Measurements from ENCODE around the gene SLTM. TPM values are rescaled to one million over a fixed set of nuclear protein-coding genes. Genes with fewer than 3 reads are reported as not detected.
A peak's percentile ranks its signal among the peaks of the same experiment; 100 is the strongest.

Gene SLTM
- total RNA-seq, 1 donor, result 77.8 TPM

DNA sequence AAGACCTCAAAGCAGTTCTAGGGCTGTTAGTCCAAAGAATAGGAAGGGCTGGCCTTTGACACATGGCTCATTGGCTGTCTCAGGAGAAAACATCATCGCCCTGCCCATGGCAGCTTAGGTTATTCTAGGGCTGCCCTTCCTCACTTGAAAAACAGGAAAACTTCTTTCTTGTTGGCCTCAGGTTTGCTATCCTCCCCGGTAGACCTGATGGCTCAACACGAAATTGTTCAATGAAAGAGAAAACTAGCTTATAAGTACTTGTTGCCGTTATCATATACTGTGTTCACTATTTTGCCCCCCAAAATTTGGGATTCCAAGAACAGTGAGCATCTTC lies 602 bp upstream of the SLTM start:
- Histone ChIP-seq H3K4me2 (ENCODE audit: insufficient read depth, low read length) (peak overlapping the region; percentile 83), H3K4me3 (ENCODE audit: insufficient read depth, low read length) (peak overlapping the region; percentile 99)
- peak; percentile 75 for DNase-seq (ENCODE audit: insufficient read length, low spot score, missing footprints)

DNA sequence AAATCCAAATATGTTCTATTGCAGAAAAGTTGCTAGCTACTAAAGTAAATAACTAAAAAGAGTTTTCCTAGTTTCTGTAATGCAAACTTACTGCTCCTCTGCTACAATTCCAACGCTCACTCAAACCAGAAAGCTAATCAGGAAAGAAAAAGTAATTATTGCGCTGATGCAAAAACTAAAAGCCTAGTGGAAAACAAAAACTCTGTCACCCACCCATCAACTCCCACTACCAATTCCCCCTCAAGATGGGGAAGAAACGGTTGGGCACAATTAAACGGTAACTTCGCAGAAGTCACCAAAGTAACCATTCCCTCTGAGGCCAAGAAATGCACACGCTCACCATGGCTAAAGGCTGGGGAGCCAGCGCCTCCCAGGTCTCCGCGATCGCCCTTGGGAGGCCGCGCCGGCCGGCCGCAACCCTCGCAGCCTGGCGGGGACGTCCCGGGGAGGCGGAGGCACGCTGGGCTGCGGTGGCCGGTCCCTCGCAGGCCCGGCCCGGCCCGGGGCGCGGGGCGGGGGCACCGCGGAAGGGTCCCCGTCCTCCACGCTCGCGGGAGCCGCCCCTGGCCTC lies 684 bp downstream of the SLTM start:
- H4K20me1 ChIP-seq (ENCODE audit: insufficient read depth, low read length), result peaks cover 16% of the 10 kb centered on the region
- peaks cover 53% of the 10 kb centered on the region for H3K79me2 ChIP-seq (ENCODE audit: insufficient read depth, low read length)
- peaks cover 17% of the 10 kb centered on the region for H3K4me1 ChIP-seq (ENCODE audit: insufficient read depth, low read length)
- peak; percentile 83 for DNase-seq (ENCODE audit: insufficient read length, low spot score, missing footprints)
- peak overlapping the region; percentile 95 for H2AFZ ChIP-seq (ENCODE audit: low read length)
- peak overlapping the region; percentile 99 for H3K4me3 ChIP-seq (ENCODE audit: insufficient read depth, low read length)
- no peaks in the 10 kb centered on the region for H3K27me3 ChIP-seq (ENCODE audit: insufficient read depth, low read length)
- no peaks in the 10 kb centered on the region for H3K9me3 ChIP-seq (ENCODE audit: low read depth, low read length)
- TF ChIP-seq, protein P1, sequence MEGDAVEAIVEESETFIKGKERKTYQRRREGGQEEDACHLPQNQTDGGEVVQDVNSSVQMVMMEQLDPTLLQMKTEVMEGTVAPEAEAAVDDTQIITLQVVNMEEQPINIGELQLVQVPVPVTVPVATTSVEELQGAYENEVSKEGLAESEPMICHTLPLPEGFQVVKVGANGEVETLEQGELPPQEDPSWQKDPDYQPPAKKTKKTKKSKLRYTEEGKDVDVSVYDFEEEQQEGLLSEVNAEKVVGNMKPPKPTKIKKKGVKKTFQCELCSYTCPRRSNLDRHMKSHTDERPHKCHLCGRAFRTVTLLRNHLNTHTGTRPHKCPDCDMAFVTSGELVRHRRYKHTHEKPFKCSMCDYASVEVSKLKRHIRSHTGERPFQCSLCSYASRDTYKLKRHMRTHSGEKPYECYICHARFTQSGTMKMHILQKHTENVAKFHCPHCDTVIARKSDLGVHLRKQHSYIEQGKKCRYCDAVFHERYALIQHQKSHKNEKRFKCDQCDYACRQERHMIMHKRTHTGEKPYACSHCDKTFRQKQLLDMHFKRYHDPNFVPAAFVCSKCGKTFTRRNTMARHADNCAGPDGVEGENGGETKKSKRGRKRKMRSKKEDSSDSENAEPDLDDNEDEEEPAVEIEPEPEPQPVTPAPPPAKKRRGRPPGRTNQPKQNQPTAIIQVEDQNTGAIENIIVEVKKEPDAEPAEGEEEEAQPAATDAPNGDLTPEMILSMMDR (IDR thresholded peaks at IDR 0.05; ENCODE audit: extremely low read depth, low read depth, low read length), result no peak
- peak overlapping the region; percentile 79 for H3K27ac ChIP-seq (ENCODE audit: low read depth, low read length)
- H3K36me3 ChIP-seq (ENCODE audit: insufficient read depth, low read length), result peaks cover 18% of the 10 kb centered on the region
- peak overlapping the region; percentile 74 for H3K4me2 ChIP-seq (ENCODE audit: insufficient read depth, low read length)

More for the DNA sequence above, 602 bp upstream of the SLTM start:
- TF ChIP-seq, protein P1 (IDR thresholded peaks at IDR 0.05; ENCODE audit: extremely low read depth, low read depth, low read length), result no peak
- no peaks in the 10 kb centered on the region for H3K27me3 ChIP-seq (ENCODE audit: insufficient read depth, low read length)
- H3K4me1 ChIP-seq (ENCODE audit: insufficient read depth, low read length), result peaks cover 17% of the 10 kb centered on the region
- H2AFZ ChIP-seq (ENCODE audit: low read length), result peak overlapping the region; percentile 89
- peaks cover 16% of the 10 kb centered on the region for H4K20me1 ChIP-seq (ENCODE audit: insufficient read depth, low read length)
- peaks cover 40% of the 10 kb centered on the region for H3K79me2 ChIP-seq (ENCODE audit: insufficient read depth, low read length)
- H3K27ac ChIP-seq (ENCODE audit: low read depth, low read length), result peak overlapping the region; percentile 79
- H3K9me3 ChIP-seq (ENCODE audit: low read depth, low read length), result no peaks in the 10 kb centered on the region
- H3K36me3 ChIP-seq (ENCODE audit: insufficient read depth, low read length), result peaks cover 5% of the 10 kb centered on the region

DNA sequence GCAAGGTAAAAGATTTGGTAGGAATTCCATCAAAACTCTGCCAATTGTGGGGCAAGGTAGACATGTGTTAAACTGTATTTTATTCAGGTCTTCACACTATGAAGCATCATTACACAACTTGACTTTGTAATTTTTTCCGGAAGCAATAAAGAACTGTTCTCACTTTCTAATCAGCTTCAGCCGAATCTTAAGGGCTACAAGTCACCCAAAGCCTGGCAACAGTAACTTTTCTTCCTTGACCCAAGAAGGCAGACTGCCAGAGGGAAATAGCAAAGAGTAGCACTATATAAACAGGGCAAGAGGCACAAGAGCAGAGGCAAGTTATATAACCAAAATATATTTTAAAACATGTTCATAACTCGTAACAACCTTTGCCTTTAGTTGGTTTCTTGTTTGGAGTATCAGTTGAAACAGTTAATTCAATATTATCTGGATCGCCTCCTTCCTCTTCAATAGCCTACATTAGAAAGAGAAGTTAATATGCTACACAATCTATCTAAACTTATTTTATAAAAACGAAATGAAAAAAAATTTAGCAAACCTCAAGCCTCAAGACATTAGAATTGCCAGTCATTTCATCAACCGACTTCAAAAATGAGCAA lies 1.4 kb downstream of the SLTM start:
- no peaks in the 10 kb centered on the region for H3K9me3 ChIP-seq (ENCODE audit: low read depth, low read length)
- peak; percentile 67 for DNase-seq (ENCODE audit: insufficient read length, low spot score, missing footprints)
- peak overlapping the region; percentile 79 for H3K27ac ChIP-seq (ENCODE audit: low read depth, low read length)
- no peaks in the 10 kb centered on the region for H3K27me3 ChIP-seq (ENCODE audit: insufficient read depth, low read length)
- H3K79me2 ChIP-seq (ENCODE audit: insufficient read depth, low read length), result peaks cover 60% of the 10 kb centered on the region
- H3K36me3 ChIP-seq (ENCODE audit: insufficient read depth, low read length), result peaks cover 24% of the 10 kb centered on the region
- TF ChIP-seq, protein P1 (IDR thresholded peaks at IDR 0.05; ENCODE audit: extremely low read depth, low read depth, low read length), result no peak
- peak overlapping the region; percentile 74 for H3K4me2 ChIP-seq (ENCODE audit: insufficient read depth, low read length)
- no peak overlapping the region for H2AFZ ChIP-seq (ENCODE audit: low read length)
- peak overlapping the region; percentile 99 for H3K4me3 ChIP-seq (ENCODE audit: insufficient read depth, low read length)
- peaks cover 17% of the 10 kb centered on the region for H3K4me1 ChIP-seq (ENCODE audit: insufficient read depth, low read length)
- peaks cover 16% of the 10 kb centered on the region for H4K20me1 ChIP-seq (ENCODE audit: insufficient read depth, low read length)

DNA sequence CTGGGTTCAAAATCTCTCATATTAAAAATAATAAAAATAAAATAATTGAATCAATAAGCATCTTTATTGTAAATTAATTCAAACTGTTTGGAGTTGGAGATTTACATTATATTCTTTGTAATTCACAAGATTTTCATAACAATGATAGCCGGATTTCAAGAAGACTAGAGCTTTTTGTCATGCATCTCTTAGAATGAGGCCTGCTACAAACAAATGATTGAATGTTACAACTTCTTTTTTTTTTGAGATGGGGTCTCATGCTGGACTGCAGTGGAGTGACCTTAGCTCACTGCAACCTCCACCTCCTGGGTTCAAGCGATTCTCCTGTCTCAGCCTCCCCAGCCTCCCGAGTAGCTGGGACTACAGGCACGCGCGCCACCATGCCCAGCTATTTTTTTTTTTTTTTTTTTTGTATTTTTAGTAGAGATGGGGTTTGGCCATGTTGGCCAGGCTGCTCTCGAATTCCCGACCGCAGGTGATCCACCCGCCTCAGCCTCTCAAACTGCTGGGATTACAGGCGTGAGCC lies 3.5 kb downstream of the SLTM start:
- DNase-seq (ENCODE audit: insufficient read length, low spot score, missing footprints), result no peak
- Histone ChIP-seq H4K20me1 (ENCODE audit: insufficient read depth, low read length) (peaks cover 16% of the 10 kb centered on the region), H3K4me1 (ENCODE audit: insufficient read depth, low read length) (peaks cover 26% of the 10 kb centered on the region), H3K27ac (ENCODE audit: low read depth, low read length) (no peak overlapping the region), H3K79me2 (ENCODE audit: insufficient read depth, low read length) (peaks cover 78% of the 10 kb centered on the region), H3K36me3 (ENCODE audit: insufficient read depth, low read length) (peaks cover 37% of the 10 kb centered on the region), H3K4me3 (ENCODE audit: insufficient read depth, low read length) (no peak overlapping the region), H3K27me3 (ENCODE audit: insufficient read depth, low read length) (no peaks in the 10 kb centered on the region), H3K9me3 (ENCODE audit: low read depth, low read length) (no peaks in the 10 kb centered on the region), H3K4me2 (ENCODE audit: insufficient read depth, low read length) (no peak overlapping the region), H2AFZ (ENCODE audit: low read length) (no peak overlapping the region)
- TF ChIP-seq, protein P1 (IDR thresholded peaks at IDR 0.05; ENCODE audit: extremely low read depth, low read depth, low read length), result no peak
